SK-N-SH treated with all-trans-retinoic acid at 6 μM for 48 hours (cell line): Measurements from ENCODE around the gene B3GALT5.

ENCODE experiments used
- ISL1 ChIP-seq: fragments of 250-450 bp; sonication (Bioruptor Pico); IDR thresholded peaks from 2 replicates; pipeline ENCODE4 v2.1.2; 2022; ENCODE audit warnings: mild to moderate bottlenecking, moderate library complexity
- SNAI2 ChIP-seq: fragments of 250-450 bp; sonication (Bioruptor Pico); IDR thresholded peaks from 2 replicates; pipeline ENCODE4 v1.5.0; 2020; ENCODE audit warnings: mild to moderate bottlenecking, moderate library complexity
- ZFP30 ChIP-seq: fragments of 450-650 bp; formaldehyde crosslinking; IDR thresholded peaks from 2 replicates; pipeline ENCODE4 v1.5.0; 2022; ENCODE audit warnings: mild to moderate bottlenecking, moderate library complexity
- TF ChIP-seq, protein P1 (sequence below): fragments of 250-450 bp; sonication (Bioruptor Pico); IDR thresholded peaks from 2 replicates; pipeline ENCODE4 v1.5.1; 2020; ENCODE audit warnings: low read depth, mild to moderate bottlenecking, moderate library complexity

DNA sequence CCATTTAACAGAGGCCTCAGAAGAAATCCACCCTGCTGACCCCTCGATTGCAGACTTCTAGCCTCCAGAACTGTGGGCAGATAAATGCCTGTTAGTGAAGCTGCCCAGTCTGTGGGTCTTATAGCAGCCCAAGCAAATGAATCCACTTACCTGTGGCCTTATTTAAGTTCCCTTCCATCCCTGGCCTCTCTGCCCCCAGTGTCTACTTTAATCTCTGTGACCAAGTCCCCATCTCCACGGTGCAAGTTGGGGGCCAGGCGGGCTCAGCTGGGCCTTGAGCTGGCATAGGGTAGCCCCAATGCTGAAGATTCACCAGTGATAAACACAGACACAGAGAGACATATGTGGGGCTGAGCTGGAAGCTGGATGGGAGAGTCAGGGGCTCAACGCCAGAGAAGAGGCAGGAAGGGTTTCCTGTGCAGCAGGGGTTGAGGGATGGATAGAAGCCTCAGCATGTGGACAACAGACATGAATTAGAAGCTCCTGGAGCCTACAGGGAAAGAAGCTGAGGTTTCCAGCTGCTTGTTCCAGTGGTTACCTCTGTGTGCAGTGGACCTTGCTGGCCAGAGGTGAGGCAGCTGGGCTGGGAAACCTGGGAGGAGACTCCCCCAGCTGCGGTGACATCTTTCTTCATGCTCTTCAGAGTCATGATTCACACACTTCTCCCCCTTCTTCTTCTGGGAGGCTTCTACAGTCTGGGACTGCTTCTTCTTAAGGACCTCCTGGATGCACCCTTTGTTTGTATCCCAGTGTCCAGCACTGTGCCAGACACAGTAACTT lies 13.4 kb upstream of the B3GALT5 start:
- TF ChIP-seq, protein P1, sequence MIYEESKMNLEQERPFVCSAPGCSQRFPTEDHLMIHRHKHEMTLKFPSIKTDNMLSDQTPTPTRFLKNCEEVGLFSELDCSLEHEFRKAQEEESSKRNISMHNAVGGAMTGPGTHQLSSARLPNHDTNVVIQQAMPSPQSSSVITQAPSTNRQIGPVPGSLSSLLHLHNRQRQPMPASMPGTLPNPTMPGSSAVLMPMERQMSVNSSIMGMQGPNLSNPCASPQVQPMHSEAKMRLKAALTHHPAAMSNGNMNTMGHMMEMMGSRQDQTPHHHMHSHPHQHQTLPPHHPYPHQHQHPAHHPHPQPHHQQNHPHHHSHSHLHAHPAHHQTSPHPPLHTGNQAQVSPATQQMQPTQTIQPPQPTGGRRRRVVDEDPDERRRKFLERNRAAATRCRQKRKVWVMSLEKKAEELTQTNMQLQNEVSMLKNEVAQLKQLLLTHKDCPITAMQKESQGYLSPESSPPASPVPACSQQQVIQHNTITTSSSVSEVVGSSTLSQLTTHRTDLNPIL: no peak
- TF ChIP-seq ISL1 (CRISPR knock-in tag): no peak
- TF ChIP-seq SNAI2 (CRISPR knock-in tag): no peak
- no peak for TF ChIP-seq ZFP30
